Gastrocnemius medialis (tissue), 4 donors: ENCODE measurements around the gene TNS1. TPM values are rescaled to one million over a fixed set of nuclear protein-coding genes. Genes with fewer than 3 reads are reported as not detected.
A peak's percentile ranks its signal among the peaks of the same experiment; 100 is the strongest.

ENCODE experiments used
- ATAC-seq, 2 donors: fragments of 150-250 bp; one replicate each; pipeline ENCODE4 v1.9.1; 2016
- DNase-seq, 2 donors: peaks; one replicate each; pipeline ENCODE4 v3.0.0-alpha.2; 2019
- H3K27ac ChIP-seq, 4 donors: fragments of 200-600 bp; sonication (generic); 1 replicate in 1 of 4; 2 replicates in 3 of 4; pipeline ENCODE4 v1.5.1; 2016 to 2018; ENCODE audit warnings: mild to moderate bottlenecking in 2 of 4, moderate library complexity in 1 of 4
- H3K27me3 ChIP-seq, 3 donors: fragments of 200-600 bp; sonication (generic) in 2 of 3; 1 replicate in 1 of 3; 2 replicates in 2 of 3; pipeline versions ENCODE4 v1.5.1 to v1.6.0; 2016 to 2019; ENCODE audit warnings: mild to moderate bottlenecking in 1 of 3, moderate library complexity in 1 of 3
- H3K36me3 ChIP-seq, 2 donors: fragments of 200-600 bp; sonication (generic) in 1 of 2; one replicate each; pipeline ENCODE4 v1.5.1; 2017 to 2018
- H3K4me1 ChIP-seq, 2 donors: fragments of 200-600 bp; sonication (generic) in 1 of 2; one replicate each; pipeline ENCODE4 v1.5.1; 2016 to 2017; ENCODE audit warnings: mild to moderate bottlenecking in 2 of 2
- H3K4me3 ChIP-seq, 4 donors: fragments of 200-600 bp; sonication (generic) in 3 of 4; 1 replicate in 1 of 4; 2 replicates in 3 of 4; pipeline ENCODE4 v1.5.1; 2016 to 2019; ENCODE audit warnings: mild to moderate bottlenecking in 2 of 4
- H3K9me3 ChIP-seq, 3 donors: fragments of 200-600 bp; sonication (generic) in 2 of 3; 1 replicate in 1 of 3; 2 replicates in 2 of 3; pipeline ENCODE4 v1.5.1; 2016 to 2019
- POLR2A ChIP-seq, 2 donors: fragments of 450-650 bp; IDR thresholded peaks; one replicate each; pipeline ENCODE4 v1.6.1; 2017; ENCODE audit warnings: antibody characterized with exemption in 2 of 2, mild to moderate bottlenecking in 2 of 2, moderate library complexity in 2 of 2
- in situ Hi-C, 4 donors: fragments of 200-750 bp; cut with MboI; loops; one replicate each; pipeline versions ENCODE4 v1.15.0 to v1.8.0; 2017; ENCODE audit warnings: low sequenced_read_pairs in 4 of 4
- intact Hi-C: fragments of 100-400 bp; cut with DNase I; formaldehyde crosslinking; loops from one replicate; pipeline ENCODE4 v1.15.1; 2023; ENCODE audit warnings: low total_unique reads
- total RNA-seq, 4 donors: library from RNA; depleted of rRNA; stranded (reverse); fragments of >200 nt; gene quantifications; one replicate each; pipeline versions ENCODE4 v1.1.0 to v1.2.3, GENCODE V29; 2016
- TF ChIP-seq, protein P1 (sequence below), 5 experiments: fragments of 450-650 bp in 3 of 5; fragments of 200-600 bp in 2 of 5; sonication (generic) in 2 of 5; IDR thresholded peaks in 4 of 5; conservative IDR thresholded peaks in 1 of 5; 1 replicate in 4 of 5; 2 replicates in 1 of 5; pipeline ENCODE4 v1.5.1; 2016 to 2019; ENCODE audit warnings: antibody characterized with exemption in 5 of 5, mild to moderate bottlenecking in 3 of 5, moderate library complexity in 3 of 5

Gene TNS1
- total RNA-seq, 4 donors from 2014 or later: 407 to 670 (median 484) TPM

DNA sequence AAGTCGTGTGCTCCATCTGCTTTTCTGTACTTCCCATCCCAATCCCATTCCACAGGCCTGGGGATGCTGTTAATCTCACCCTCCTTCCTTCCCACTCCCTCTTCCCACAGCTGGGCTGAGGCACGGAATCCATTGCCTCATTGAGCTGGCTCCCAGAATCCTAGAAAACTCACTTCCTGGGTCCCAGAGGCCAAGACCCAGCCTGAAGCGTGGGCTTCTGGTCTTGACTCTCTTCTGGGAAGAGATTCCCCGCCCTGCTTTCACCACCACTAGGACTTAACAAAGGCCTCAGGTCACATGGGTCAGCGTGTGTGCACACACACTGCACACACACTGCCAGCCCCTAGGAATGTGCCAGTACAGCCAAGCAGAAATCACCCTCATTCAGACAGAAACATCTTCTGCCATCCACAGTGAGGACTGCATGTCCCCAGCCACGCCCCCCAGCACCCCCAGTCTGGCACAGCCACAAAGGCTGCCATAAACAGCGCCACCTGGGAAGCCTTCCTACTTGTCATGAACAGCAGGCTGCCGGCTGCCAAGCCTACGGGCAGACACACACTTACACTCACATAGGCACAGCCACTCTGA, 165.8 kb downstream of the TNS1 start:
- Histone ChIP-seq H3K27ac (peak overlapping the region; percentile 99 to 100 (median 99)), H3K4me1 (peaks cover 96% of the 10 kb centered on the region in 2 donors), H3K9me3 (no peaks in the 10 kb centered on the region), H3K4me3 (peak overlapping the region in 1 of 4 donors; percentile 9), H3K36me3 (peaks cover 0 to 41% of the 10 kb centered on the region in 2 donors), H3K27me3 (no peaks in the 10 kb centered on the region)
- TF ChIP-seq, protein P1, sequence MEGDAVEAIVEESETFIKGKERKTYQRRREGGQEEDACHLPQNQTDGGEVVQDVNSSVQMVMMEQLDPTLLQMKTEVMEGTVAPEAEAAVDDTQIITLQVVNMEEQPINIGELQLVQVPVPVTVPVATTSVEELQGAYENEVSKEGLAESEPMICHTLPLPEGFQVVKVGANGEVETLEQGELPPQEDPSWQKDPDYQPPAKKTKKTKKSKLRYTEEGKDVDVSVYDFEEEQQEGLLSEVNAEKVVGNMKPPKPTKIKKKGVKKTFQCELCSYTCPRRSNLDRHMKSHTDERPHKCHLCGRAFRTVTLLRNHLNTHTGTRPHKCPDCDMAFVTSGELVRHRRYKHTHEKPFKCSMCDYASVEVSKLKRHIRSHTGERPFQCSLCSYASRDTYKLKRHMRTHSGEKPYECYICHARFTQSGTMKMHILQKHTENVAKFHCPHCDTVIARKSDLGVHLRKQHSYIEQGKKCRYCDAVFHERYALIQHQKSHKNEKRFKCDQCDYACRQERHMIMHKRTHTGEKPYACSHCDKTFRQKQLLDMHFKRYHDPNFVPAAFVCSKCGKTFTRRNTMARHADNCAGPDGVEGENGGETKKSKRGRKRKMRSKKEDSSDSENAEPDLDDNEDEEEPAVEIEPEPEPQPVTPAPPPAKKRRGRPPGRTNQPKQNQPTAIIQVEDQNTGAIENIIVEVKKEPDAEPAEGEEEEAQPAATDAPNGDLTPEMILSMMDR (IDR thresholded peaks at IDR 0.05 in 4 of 5, conservative IDR thresholded peaks at IDR 0.05 in 1 of 5): peak in 3 of 5 experiments; percentile 30 to 43 (median 34)
- TF ChIP-seq POLR2A (IDR thresholded peaks at IDR 0.05): peak in 1 of 2 donors; percentile 48
- intact Hi-C loops (loop anchor here (1.0 to 10.0 kb wide), 4 partner anchors 14 to 1588 kb away; no protein-coding TSS in a partner anchor), in situ Hi-C loops (no loop called here)
- peak; percentile 39 to 41 for ATAC-seq
- DNase-seq: peak; percentile 93 to 98

DNA sequence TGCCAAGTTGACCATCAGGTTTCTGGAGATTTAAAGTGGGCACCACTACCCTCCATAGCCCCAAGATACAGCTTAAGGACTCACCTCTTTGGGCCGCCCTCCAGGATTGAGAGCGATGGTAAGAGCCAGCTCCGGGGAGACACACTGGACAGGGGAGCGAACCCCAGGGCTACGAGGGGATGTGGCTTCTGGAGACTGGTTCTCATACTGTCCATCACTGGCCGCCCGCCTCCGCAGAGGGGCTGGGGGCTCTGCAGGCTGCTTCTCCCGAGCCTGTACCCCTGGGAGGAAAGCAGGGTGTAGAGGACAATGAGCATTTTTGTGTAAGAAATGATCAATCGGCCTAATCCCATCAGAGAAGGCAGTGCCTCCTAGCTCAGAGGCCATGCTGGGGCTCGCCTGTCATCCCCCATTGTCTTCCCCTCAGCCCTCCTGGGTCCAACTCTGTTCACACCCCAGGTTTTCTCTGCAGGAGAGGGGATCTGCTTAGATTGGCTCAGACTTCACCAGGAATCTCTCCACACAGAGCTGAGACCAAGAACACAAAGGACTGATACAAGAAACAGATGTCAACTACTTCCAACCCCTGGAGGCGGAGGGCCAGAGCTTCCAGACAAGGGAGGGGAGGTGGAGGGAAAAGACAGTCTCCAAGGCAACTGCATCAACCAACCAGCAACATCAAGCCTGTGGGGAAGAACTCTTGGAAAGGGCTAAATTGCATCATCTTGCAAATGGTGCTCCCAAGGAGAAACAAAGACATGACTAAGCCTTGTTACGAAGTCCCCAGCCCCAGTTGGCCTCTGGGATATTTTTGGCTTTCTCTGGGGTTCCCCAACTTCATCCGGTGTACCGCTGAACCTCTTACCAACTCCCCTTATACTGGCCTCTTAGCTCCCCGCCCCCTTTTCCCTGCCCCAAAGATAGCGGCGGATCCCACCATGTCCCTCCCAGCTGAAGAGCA, 166.6 kb downstream of the TNS1 start:
- in situ Hi-C loops (no loop called here), intact Hi-C loops (loop anchor here (2.0 to 10.0 kb wide), 3 partner anchors 67 to 1589 kb away; no protein-coding TSS in a partner anchor)
- TF ChIP-seq, protein P1 (IDR thresholded peaks at IDR 0.05 in 4 of 5, conservative IDR thresholded peaks at IDR 0.05 in 1 of 5): no peak
- no peak for TF ChIP-seq POLR2A (IDR thresholded peaks at IDR 0.05)
- Histone ChIP-seq H3K36me3 (peaks cover 0 to 38% of the 10 kb centered on the region in 2 donors), H3K27me3 (no peaks in the 10 kb centered on the region), H3K4me1 (peaks cover 96% of the 10 kb centered on the region in 2 donors), H3K9me3 (no peaks in the 10 kb centered on the region), H3K4me3 (peak overlapping the region in 1 of 4 donors; percentile 9), H3K27ac (peak overlapping the region; percentile 99 to 100 (median 99))
- ATAC-seq (peak; percentile 1 to 6), DNase-seq (peak; percentile 59 to 73)

DNA sequence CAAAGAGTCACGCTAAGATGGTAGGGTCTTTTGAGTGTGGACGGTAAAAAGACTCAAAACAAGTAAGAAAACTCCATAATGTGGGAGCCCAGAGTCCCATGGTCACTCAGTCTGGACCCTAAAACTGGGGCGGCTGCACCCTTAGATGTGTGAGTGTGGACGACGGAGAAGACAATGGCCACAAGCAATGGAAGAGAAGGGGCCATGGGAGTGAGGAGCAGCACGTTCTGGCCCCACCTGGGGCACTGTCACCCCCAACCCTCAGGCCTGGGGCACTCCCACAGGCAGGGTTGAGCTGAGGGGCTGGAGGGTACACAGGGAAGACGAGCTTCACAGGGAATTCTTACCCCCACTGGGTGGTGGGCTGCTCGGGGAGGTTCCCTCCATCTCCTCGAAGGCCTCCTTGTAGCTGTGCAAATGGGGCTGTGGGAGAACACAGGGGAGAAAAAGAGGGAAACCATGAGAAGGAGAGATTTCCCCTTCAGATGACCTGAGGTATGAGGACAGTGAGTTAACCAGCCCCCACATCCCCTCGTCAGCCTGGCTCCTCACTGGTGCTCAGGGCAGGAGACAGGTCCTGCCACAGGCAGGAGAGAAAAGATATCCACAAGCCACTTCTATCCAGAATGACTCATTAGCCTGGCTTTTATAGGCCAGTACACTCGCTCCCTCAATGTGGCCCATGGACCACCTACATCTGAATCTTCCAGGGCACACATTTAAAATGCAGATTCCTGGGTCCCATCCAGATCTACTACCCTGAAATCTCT, 167.9 kb downstream of the TNS1 start:
- peak in 1 of 2 donors; percentile 5 for ATAC-seq
- Histone ChIP-seq H3K9me3 (no peaks in the 10 kb centered on the region), H3K4me3 (no peak overlapping the region), H3K36me3 (peaks cover 0 to 47% of the 10 kb centered on the region in 2 donors), H3K4me1 (peaks cover 96% of the 10 kb centered on the region in 2 donors), H3K27me3 (no peaks in the 10 kb centered on the region), H3K27ac (peak overlapping the region; percentile 99 to 100 (median 99))
- DNase-seq: peak in 1 of 2 donors; percentile 71
- TF ChIP-seq, protein P1 (IDR thresholded peaks at IDR 0.05 in 4 of 5, conservative IDR thresholded peaks at IDR 0.05 in 1 of 5): no peak
- TF ChIP-seq POLR2A (IDR thresholded peaks at IDR 0.05): peak; percentile 19 to 31
- in situ Hi-C loops: no loop called here
- intact Hi-C loops: loop anchor here (5.0 to 10.0 kb wide), 4 partner anchors 38 to 1590 kb away; no protein-coding TSS in a partner anchor

DNA sequence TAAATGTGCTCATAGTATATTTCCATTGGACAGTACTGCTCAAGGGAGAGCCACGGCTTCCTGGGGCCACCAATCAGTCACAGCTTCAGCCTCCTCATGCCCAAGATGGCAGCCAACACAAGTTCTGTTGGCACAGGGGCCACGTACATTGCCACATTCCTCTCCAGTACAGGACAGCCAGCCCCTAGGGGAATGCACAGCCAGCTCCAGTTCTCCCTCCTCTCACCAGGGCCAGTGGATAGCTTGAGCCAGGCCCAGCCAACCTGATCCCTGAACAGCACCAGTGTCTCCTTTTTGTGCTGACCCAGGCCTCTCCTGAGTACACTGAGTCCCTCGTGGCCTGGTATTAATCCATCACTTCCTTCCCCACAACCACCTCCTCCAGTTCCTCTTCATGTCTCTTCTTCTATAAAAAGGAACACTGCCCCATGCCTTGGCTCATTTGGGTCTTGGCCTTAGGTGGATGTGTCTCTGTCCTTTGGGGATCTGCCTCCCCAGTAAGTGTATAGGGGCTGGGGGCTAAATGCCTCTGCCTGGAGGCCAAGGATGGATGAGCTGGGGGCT, 168.7 kb downstream of the TNS1 start:
- no peak overlapping the region for H3K4me3 ChIP-seq
- H3K9me3 ChIP-seq: no peaks in the 10 kb centered on the region
- H3K27ac ChIP-seq: peak overlapping the region; percentile 99 to 100 (median 99)
- H3K36me3 ChIP-seq: peaks cover 0 to 54% of the 10 kb centered on the region in 2 donors
- H3K27me3 ChIP-seq: no peaks in the 10 kb centered on the region
- in situ Hi-C loops: no loop called here
- ATAC-seq (peak; percentile 48 to 53), DNase-seq (peak; percentile 97 to 99)
- peak; percentile 65 to 79 for TF ChIP-seq POLR2A (IDR thresholded peaks at IDR 0.05)
- TF ChIP-seq, protein P1 (IDR thresholded peaks at IDR 0.05 in 4 of 5, conservative IDR thresholded peaks at IDR 0.05 in 1 of 5): no peak
- intact Hi-C loops: loop anchor here (5.0 to 10.0 kb wide), 4 partner anchors 37 to 1591 kb away; no protein-coding TSS in a partner anchor
- H3K4me1 ChIP-seq: peaks cover 96% of the 10 kb centered on the region in 2 donors
